HepG2 (cell line): ENCODE results near the gene ISY1. TPM values are rescaled to one million over a fixed set of nuclear protein-coding genes. Genes with fewer than 3 reads are reported as not detected.

Source experiments
- CEBPZ ChIP-seq: IDR thresholded peaks from 2 replicates; pipeline ENCODE4 v1.6.1; 2012; ENCODE audit warnings: low read length, improper control_type of control experiment
- GLI4 ChIP-seq: sonication (generic); formaldehyde crosslinking; IDR thresholded peaks from 2 replicates; pipeline ENCODE4 v1.5.1; 2020; ENCODE audit warnings: missing genetic modification reagents, mild to moderate bottlenecking, moderate library complexity, borderline replicate concordance
- HMGXB4 ChIP-seq, 2 experiments: sonication (generic) in 1 of 2; formaldehyde crosslinking in 1 of 2; IDR thresholded peaks; 2 replicates each; pipeline versions ENCODE4 v1.4.0 to v1.6.1; 2018 to 2020; ENCODE audit warnings: missing genetic modification reagents in 2 of 2, borderline replicate concordance in 1 of 2, low read depth in 1 of 2, mild to moderate bottlenecking in 1 of 2, missing biosample characterization in 1 of 2
- HOXA7 ChIP-seq: sonication (generic); formaldehyde crosslinking; IDR thresholded peaks from 2 replicates; pipeline ENCODE4 v1.8.1; 2022; ENCODE audit warnings: mild to moderate bottlenecking, missing genetic modification reagents, moderate library complexity
- IRX3 ChIP-seq: sonication (generic); formaldehyde crosslinking; IDR thresholded peaks from 2 replicates; pipeline ENCODE4 v1.8.1; 2023; ENCODE audit warnings: mild to moderate bottlenecking, low read depth, missing genetic modification reagents, borderline replicate concordance
- MAX ChIP-seq: IDR thresholded peaks from 2 replicates; pipeline ENCODE4 v1.6.1; 2012; ENCODE audit warnings: inconsistent platforms
- MED13 ChIP-seq: sonication (generic); formaldehyde crosslinking; IDR thresholded peaks from 2 replicates; pipeline ENCODE4 v1.5.0; 2020; ENCODE audit warnings: missing genetic modification reagents
- MIER3 ChIP-seq: IDR thresholded peaks from 2 replicates; pipeline ENCODE4 v1.6.1; 2016; ENCODE audit warnings: missing compliant biosample characterization, borderline replicate concordance
- NFE2L2 ChIP-seq: fragments of 150-350 bp; IDR thresholded peaks from 2 replicates; pipeline ENCODE4 v1.6.1; 2014; ENCODE audit warnings: low read length
- REST ChIP-seq, 2 experiments: IDR thresholded peaks; 2 replicates each; pipeline ENCODE4 v1.6.1; 2011 to 2012; ENCODE audit warnings: low read length in 2 of 2, borderline replicate concordance in 1 of 2, low read depth in 1 of 2, mild to moderate bottlenecking in 1 of 2, moderate library complexity in 1 of 2
- ZNF143 ChIP-seq: sonication (generic); formaldehyde crosslinking; IDR thresholded peaks from 2 replicates; pipeline ENCODE4 v1.4.0; 2020; ENCODE audit warnings: missing genetic modification reagents
- ZNF225 ChIP-seq: sonication (generic); formaldehyde crosslinking; IDR thresholded peaks from 2 replicates; pipeline ENCODE4 v1.4.0; 2020; ENCODE audit warnings: mild to moderate bottlenecking, missing genetic modification reagents
- ZNF512 ChIP-seq: sonication (generic); formaldehyde crosslinking; IDR thresholded peaks from 2 replicates; pipeline ENCODE4 v1.4.0; 2020; ENCODE audit warnings: mild to moderate bottlenecking, missing genetic modification reagents
- ZNF770 ChIP-seq: sonication (generic); formaldehyde crosslinking; IDR thresholded peaks from 2 replicates; pipeline ENCODE4 v1.5.0; 2020; ENCODE audit warnings: mild to moderate bottlenecking, missing genetic modification reagents
- polyA plus RNA-seq, 8 experiments: library from polyadenylated mRNA; depleted of rRNA in 3 of 8; stranded (reverse) in 7 of 8; unstranded in 1 of 8; fragments of >200 nt; fragmentation: Illumina TruSeq in 4 of 8; extraction: Trizol in 4 of 8; gene quantifications; 2 replicates each; pipeline versions ENCODE4 v1.2.1 to v1.2.3, GENCODE V29; 2011 to 2016; ENCODE audit warnings: low read depth in 4 of 8, missing spikeins in 1 of 8, mixed read lengths in 1 of 8; ENCODE audit not compliant: insufficient read depth in 1 of 8
- total RNA-seq, 5 experiments: library from RNA; depleted of rRNA; stranded (reverse); fragments of >200 nt; fragmentation: Illumina TruSeq; extraction: Trizol; gene quantifications; 2 replicates each; pipeline ENCODE4 v1.2.3, GENCODE V29; 2016; ENCODE audit warnings: low read depth in 1 of 5

ISY1 gene
- total and polyA plus RNA-seq, 2 of the 13 experiments (the other 11 are each of a cell fraction or from before 2014, with no cell fraction given) = 21.0 to 39.1 TPM

GRCh38 chr3:129119365-129120100 lies 41.3 kb downstream of the ISY1 start (continued):
- TF ChIP-seq REST (IDR thresholded peaks at IDR 0.05; ENCODE audit: borderline replicate concordance in 1 of 2, low read depth in 1 of 2, low read length in 2 of 2) (peak in 1 of 2 experiments; percentile 64; a peak in 1 of 4 replicates), ZNF512 (no peak), ZNF770 (CRISPR knock-in tag) (0 out of 2 replicates have a peak, but pooled peaks have one; percentile 52), HOXA7 (no peak), IRX3 (CRISPR knock-in tag) (0 out of 2 replicates have a peak, but pooled peaks have one; percentile 55), HMGXB4 (CRISPR knock-in tag; IDR thresholded peaks at IDR 0.05; ENCODE audit: borderline replicate concordance in 1 of 2, low read depth in 1 of 2) (peak; percentile 32 to 82; a peak in 3 of 4 replicates), MIER3 (peak; percentile 96; the same call in 1 of the 2 replicates), NFE2L2 (no peak), CEBPZ (no peak), MAX (peak; percentile 80), MED13 (no peak), ZNF225 (CRISPR knock-in tag) (no peak), GLI4 (CRISPR knock-in tag) (no peak), ZNF143 (no peak; the same call in 1 of the 2 replicates)
